GM04503 (cell line): ENCODE data around the gene COL24A1.
"Not testable (repeated sequence)": the region's sequence is repeated elsewhere in the genome, so short reads cannot be mapped to it uniquely, and the experiment has no call there.

Experiments
- DNase-seq: peaks from one replicate; pipeline ENCODE4 v3.0.0-alpha.2; 2012; ENCODE audit warnings: low read depth

The COL24A1 gene

GRCh38 chr1:85888921-85889320 lies 267.7 kb downstream of the COL24A1 start:
- DNase-seq, result no peak

- no peak for DNase-seq
Measured at GRCh38 chr1:85884372-85885035, 272.1 kb downstream of the COL24A1 start.

GRCh38 chr1:85867189-85867588 lies 289.4 kb downstream of the COL24A1 start:
- no peak for DNase-seq

- DNase-seq, result peak; percentile 45
Measured at GRCh38 chr1:85865213-85865612, 291.4 kb downstream of the COL24A1 start.

GRCh38 chr1:85864727-85865126 lies 291.8 kb downstream of the COL24A1 start:
- DNase-seq, result no peak

- not testable (repeated sequence) for DNase-seq
Measured at GRCh38 chr1:85863639-85864038, 292.9 kb downstream of the COL24A1 start.

GRCh38 chr1:85862456-85862855 lies 294.1 kb downstream of the COL24A1 start:
- no peak for DNase-seq

GRCh38 chr1:85857991-85858390 lies 298.6 kb downstream of the COL24A1 start:
- no peak for DNase-seq

- peak; percentile 93 for DNase-seq
Measured at GRCh38 chr1:85850238-85850637, 306.3 kb downstream of the COL24A1 start.

- no peak for DNase-seq
Measured at GRCh38 chr1:85849660-85850059, 306.9 kb downstream of the COL24A1 start.

GRCh38 chr1:85847356-85847755 lies 309.2 kb downstream of the COL24A1 start:
- DNase-seq, result no peak

GRCh38 chr1:85846706-85847105 lies 309.9 kb downstream of the COL24A1 start:
- no peak for DNase-seq

GRCh38 chr1:85839459-85839858 lies 317.1 kb downstream of the COL24A1 start:
- no peak for DNase-seq

- no peak for DNase-seq
Measured at GRCh38 chr1:85838238-85838637, 318.3 kb downstream of the COL24A1 start.

GRCh38 chr1:85836736-85837135 lies 319.8 kb downstream of the COL24A1 start:
- no peak for DNase-seq

- DNase-seq, result not testable (repeated sequence)
Measured at GRCh38 chr1:85833165-85833564, 323.4 kb downstream of the COL24A1 start.

- no peak for DNase-seq
Measured at GRCh38 chr1:85830837-85831236, 325.7 kb downstream of the COL24A1 start.

- DNase-seq, result no peak
Measured at GRCh38 chr1:85824066-85824840, 332.3 kb downstream of the COL24A1 start.

GRCh38 chr1:85822696-85823095 lies 333.9 kb downstream of the COL24A1 start:
- DNase-seq, result no peak

- DNase-seq, result peak; percentile 67
Measured at GRCh38 chr1:85818371-85818770, 338.2 kb downstream of the COL24A1 start.

GRCh38 chr1:85816606-85817005 lies 340.0 kb downstream of the COL24A1 start:
- DNase-seq, result no peak

- DNase-seq, result no peak
Measured at GRCh38 chr1:85815906-85816305, 340.7 kb downstream of the COL24A1 start.

GRCh38 chr1:85806236-85806965 lies 350.2 kb downstream of the COL24A1 start:
- DNase-seq, result no peak
